ENCODE data around the gene TBC1D20.
"Not testable (repeated sequence)": the region's sequence is repeated elsewhere in the genome, so short reads cannot be mapped to it uniquely, and the experiment has no call there.

TBC1D20 gene

DNA sequence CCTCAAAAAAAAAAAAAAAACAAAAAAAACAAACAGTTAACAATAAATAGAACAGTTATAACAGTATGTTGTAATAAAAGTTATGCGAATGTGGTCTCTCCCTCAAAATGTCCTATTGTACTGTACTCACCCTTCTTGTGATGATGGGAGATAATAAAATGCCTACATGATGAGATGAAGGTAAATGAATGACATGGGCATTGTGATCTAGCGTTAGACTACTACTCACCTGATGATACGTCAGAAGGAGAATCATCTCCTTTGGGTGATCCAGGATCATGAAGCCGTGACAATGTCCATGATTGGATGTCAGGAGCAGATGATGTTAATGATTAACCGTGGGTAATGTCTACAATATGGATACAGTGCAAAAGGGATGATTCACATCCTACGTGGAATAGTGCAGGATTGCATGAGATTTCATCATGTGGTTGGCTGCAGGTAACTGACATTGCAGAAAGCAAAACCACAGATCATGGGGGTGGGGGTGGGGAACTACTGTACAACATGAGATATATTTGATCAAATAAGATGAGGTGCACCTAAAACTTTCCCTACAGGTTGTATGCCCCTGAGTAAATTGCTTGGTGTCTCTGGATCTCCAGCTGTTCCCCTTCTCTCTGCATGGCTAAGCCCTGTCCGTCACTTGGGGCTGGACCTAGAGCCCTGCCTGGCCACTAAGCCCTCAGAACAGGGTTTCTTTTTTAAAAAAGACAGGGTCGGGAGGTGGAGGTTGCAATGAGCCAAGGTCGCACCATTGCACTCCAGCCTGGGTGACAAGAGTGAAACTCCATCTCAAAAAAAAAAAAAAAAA, 60.4 kb downstream of the TBC1D20 start:
- peaks cover 0 to 3% (median 0%) of the 10 kb centered on the region in 5 donors for H3K27me3 ChIP-seq (ENCODE audit: control insufficient read depth in 5 of 5, insufficient read depth in 4 of 5, low read length in 5 of 5)
- H3K4me1 ChIP-seq (ENCODE audit: control insufficient read depth in 5 of 5, insufficient read depth in 5 of 5, low read length in 5 of 5), result peaks cover 0 to 1% (median 0%) of the 10 kb centered on the region in 5 donors
- H3K9me3 ChIP-seq (ENCODE audit: control insufficient read depth in 5 of 5, low read length in 5 of 5), result no peaks in the 10 kb centered on the region
- H3K27ac ChIP-seq (ENCODE audit: low read depth, low read length), result no peak overlapping the region
- peaks cover 0 to 8% (median 3%) of the 10 kb centered on the region in 5 donors for H3K36me3 ChIP-seq (ENCODE audit: control insufficient read depth in 5 of 5, insufficient read depth in 5 of 5, low read length in 5 of 5)
- H3K4me3 ChIP-seq (ENCODE audit: low read depth in 1 of 5, low read length in 5 of 5), result no peak overlapping the region
- no peak overlapping the region for H3K9ac ChIP-seq (ENCODE audit: low read length in 5 of 5)

- H3K9ac ChIP-seq (ENCODE audit: low read length in 5 of 5), result no peak overlapping the region
- H3K36me3 ChIP-seq (ENCODE audit: control insufficient read depth in 5 of 5, insufficient read depth in 5 of 5, low read length in 5 of 5), result peaks cover 0 to 20% (median 13%) of the 10 kb centered on the region in 5 donors
- no peaks in the 10 kb centered on the region for H3K9me3 ChIP-seq (ENCODE audit: control insufficient read depth in 5 of 5, low read length in 5 of 5)
- no peaks in the 10 kb centered on the region for H3K4me1 ChIP-seq (ENCODE audit: control insufficient read depth in 5 of 5, insufficient read depth in 5 of 5, low read length in 5 of 5)
- H3K4me3 ChIP-seq (ENCODE audit: low read depth in 1 of 5, low read length in 5 of 5), result no peak overlapping the region
- peaks cover 0 to 3% (median 0%) of the 10 kb centered on the region in 5 donors for H3K27me3 ChIP-seq (ENCODE audit: control insufficient read depth in 5 of 5, insufficient read depth in 4 of 5, low read length in 5 of 5)
- no peak overlapping the region for H3K27ac ChIP-seq (ENCODE audit: low read depth, low read length)
Measured at GRCh38 chr20:400454-401275, 61.7 kb downstream of the TBC1D20 start.

DNA sequence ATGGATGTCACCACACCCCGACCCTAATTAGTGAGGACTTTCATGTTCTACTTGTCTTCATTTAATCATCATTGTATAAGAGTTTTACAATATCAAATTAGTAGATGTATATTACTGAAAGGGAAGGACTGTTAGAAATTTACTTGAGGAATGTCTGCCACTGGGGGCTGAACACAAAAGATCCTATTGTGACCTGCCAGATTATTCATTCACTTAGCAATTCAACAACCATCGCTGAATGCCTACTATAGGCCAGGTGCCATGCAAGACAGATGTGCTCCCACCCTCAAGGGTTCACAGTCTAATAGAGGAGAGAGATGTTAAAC, 62.2 kb downstream of the TBC1D20 start:
- no peak overlapping the region for H3K27ac ChIP-seq (ENCODE audit: low read depth, low read length)
- H3K9ac ChIP-seq (ENCODE audit: low read length in 5 of 5), result no peak overlapping the region
- H3K36me3 ChIP-seq (ENCODE audit: control insufficient read depth in 5 of 5, insufficient read depth in 5 of 5, low read length in 5 of 5), result peaks cover 0 to 23% (median 15%) of the 10 kb centered on the region in 5 donors
- no peaks in the 10 kb centered on the region for H3K9me3 ChIP-seq (ENCODE audit: control insufficient read depth in 5 of 5, low read length in 5 of 5)
- H3K4me3 ChIP-seq (ENCODE audit: low read depth in 1 of 5, low read length in 5 of 5), result no peak overlapping the region
- H3K27me3 ChIP-seq (ENCODE audit: control insufficient read depth in 5 of 5, insufficient read depth in 4 of 5, low read length in 5 of 5), result peaks cover 0 to 3% (median 0%) of the 10 kb centered on the region in 5 donors
- no peaks in the 10 kb centered on the region for H3K4me1 ChIP-seq (ENCODE audit: control insufficient read depth in 5 of 5, insufficient read depth in 5 of 5, low read length in 5 of 5)

GRCh38 chr20:399182-399707, 63.1 kb downstream of the TBC1D20 start:
- Histone ChIP-seq H3K4me1 (ENCODE audit: control insufficient read depth in 5 of 5, insufficient read depth in 5 of 5, low read length in 5 of 5) (no peaks in the 10 kb centered on the region), H3K36me3 (ENCODE audit: control insufficient read depth in 5 of 5, insufficient read depth in 5 of 5, low read length in 5 of 5) (peaks cover 0 to 26% (median 17%) of the 10 kb centered on the region in 5 donors), H3K27ac (ENCODE audit: low read depth, low read length) (no peak overlapping the region), H3K9me3 (ENCODE audit: control insufficient read depth in 5 of 5, low read length in 5 of 5) (no peaks in the 10 kb centered on the region), H3K4me3 (ENCODE audit: low read depth in 1 of 5, low read length in 5 of 5) (no peak overlapping the region), H3K9ac (ENCODE audit: low read length in 5 of 5) (no peak overlapping the region), H3K27me3 (ENCODE audit: control insufficient read depth in 5 of 5, insufficient read depth in 4 of 5, low read length in 5 of 5) (peaks cover 0 to 3% (median 0%) of the 10 kb centered on the region in 5 donors)

DNA sequence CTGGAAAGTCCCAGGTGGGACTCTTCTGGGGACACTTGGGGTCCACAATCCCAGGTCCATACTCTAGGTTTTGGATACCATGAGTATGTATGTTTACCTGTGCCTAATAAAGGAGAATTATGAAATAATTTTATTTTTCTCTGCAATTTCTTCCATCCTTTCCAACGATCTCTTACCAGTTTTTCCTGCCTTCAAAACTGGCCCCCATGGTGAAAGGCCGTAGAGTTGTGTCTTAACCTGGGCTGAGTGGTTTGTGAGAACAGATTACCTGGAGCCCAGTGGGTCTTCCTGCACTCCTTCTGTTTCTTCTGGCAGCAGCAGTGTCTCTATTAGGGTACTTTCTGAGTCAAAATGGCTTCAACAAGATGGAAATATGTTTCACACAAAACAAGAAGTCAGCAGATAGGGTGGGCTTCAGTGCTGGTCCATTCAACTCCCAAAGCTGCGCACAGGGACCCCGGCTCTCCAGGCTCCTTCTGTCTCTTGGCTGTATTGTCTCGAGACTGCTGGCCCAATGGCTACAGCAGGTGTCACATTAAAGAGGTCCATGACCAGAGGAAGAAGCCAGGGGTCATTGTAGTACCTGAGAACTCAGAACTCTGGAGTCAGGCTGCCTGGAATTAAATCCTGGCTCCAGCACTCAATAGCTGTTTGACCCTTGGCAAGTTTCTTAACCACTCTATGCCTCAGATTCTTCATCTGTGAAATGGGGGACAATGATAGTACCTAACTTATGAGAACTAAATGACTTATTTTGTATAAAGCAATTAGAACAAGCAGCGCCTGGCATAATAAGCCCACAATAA, 64.7 kb downstream of the TBC1D20 start:
- Histone ChIP-seq H3K36me3 (ENCODE audit: control insufficient read depth in 5 of 5, insufficient read depth in 5 of 5, low read length in 5 of 5) (peaks cover 0 to 31% (median 20%) of the 10 kb centered on the region in 5 donors), H3K27me3 (ENCODE audit: control insufficient read depth in 5 of 5, insufficient read depth in 4 of 5, low read length in 5 of 5) (peaks cover 0 to 3% (median 0%) of the 10 kb centered on the region in 5 donors), H3K4me3 (ENCODE audit: low read depth in 1 of 5, low read length in 5 of 5) (no peak overlapping the region), H3K9ac (ENCODE audit: low read length in 5 of 5) (no peak overlapping the region), H3K27ac (ENCODE audit: low read depth, low read length) (no peak overlapping the region), H3K9me3 (ENCODE audit: control insufficient read depth in 5 of 5, low read length in 5 of 5) (no peaks in the 10 kb centered on the region), H3K4me1 (ENCODE audit: control insufficient read depth in 5 of 5, insufficient read depth in 5 of 5, low read length in 5 of 5) (no peaks in the 10 kb centered on the region)

GRCh38 chr20:396619-397431, 65.5 kb downstream of the TBC1D20 start:
- Histone ChIP-seq H3K27me3 (ENCODE audit: control insufficient read depth in 5 of 5, insufficient read depth in 4 of 5, low read length in 5 of 5) (peaks cover 0 to 3% (median 0%) of the 10 kb centered on the region in 5 donors), H3K36me3 (ENCODE audit: control insufficient read depth in 5 of 5, insufficient read depth in 5 of 5, low read length in 5 of 5) (peaks cover 0 to 35% (median 23%) of the 10 kb centered on the region in 5 donors), H3K4me3 (ENCODE audit: low read depth in 1 of 5, low read length in 5 of 5) (no peak overlapping the region), H3K9ac (ENCODE audit: low read length in 5 of 5) (no peak overlapping the region), H3K27ac (ENCODE audit: low read depth, low read length) (no peak overlapping the region), H3K9me3 (ENCODE audit: control insufficient read depth in 5 of 5, low read length in 5 of 5) (no peaks in the 10 kb centered on the region), H3K4me1 (ENCODE audit: control insufficient read depth in 5 of 5, insufficient read depth in 5 of 5, low read length in 5 of 5) (no peaks in the 10 kb centered on the region)

DNA sequence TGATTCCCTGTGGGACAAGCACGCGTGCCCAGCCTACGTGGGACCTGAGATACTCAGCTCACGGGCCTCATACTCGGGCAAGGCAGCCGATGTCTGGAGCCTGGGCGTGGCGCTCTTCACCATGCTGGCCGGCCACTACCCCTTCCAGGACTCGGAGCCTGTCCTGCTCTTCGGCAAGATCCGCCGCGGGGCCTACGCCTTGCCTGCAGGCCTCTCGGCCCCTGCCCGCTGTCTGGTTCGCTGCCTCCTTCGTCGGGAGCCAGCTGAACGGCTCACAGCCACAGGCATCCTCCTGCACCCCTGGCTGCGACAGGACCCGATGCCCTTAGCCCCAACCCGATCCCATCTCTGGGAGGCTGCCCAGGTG, 66.1 kb downstream of the TBC1D20 start:
- H3K4me1 ChIP-seq (ENCODE audit: control insufficient read depth in 5 of 5, insufficient read depth in 5 of 5, low read length in 5 of 5), result no peaks in the 10 kb centered on the region
- H3K27me3 ChIP-seq (ENCODE audit: control insufficient read depth in 5 of 5, insufficient read depth in 4 of 5, low read length in 5 of 5), result peaks cover 0 to 3% (median 0%) of the 10 kb centered on the region in 5 donors
- H3K4me3 ChIP-seq (ENCODE audit: low read depth in 1 of 5, low read length in 5 of 5), result no peak overlapping the region
- H3K9ac ChIP-seq (ENCODE audit: low read length in 5 of 5), result no peak overlapping the region
- no peaks in the 10 kb centered on the region for H3K9me3 ChIP-seq (ENCODE audit: control insufficient read depth in 5 of 5, low read length in 5 of 5)
- H3K27ac ChIP-seq (ENCODE audit: low read depth, low read length), result no peak overlapping the region
- peaks cover 0 to 38% (median 26%) of the 10 kb centered on the region in 5 donors for H3K36me3 ChIP-seq (ENCODE audit: control insufficient read depth in 5 of 5, insufficient read depth in 5 of 5, low read length in 5 of 5)

- not testable (repeated sequence) for H3K27ac ChIP-seq (ENCODE audit: low read depth, low read length); H3K4me1 ChIP-seq (ENCODE audit: control insufficient read depth in 5 of 5, insufficient read depth in 5 of 5, low read length in 5 of 5)
- H3K36me3 ChIP-seq (ENCODE audit: control insufficient read depth in 5 of 5, insufficient read depth in 5 of 5, low read length in 5 of 5), result peaks cover 0 to 60% (median 37%) of the 10 kb centered on the region in 5 donors
Measured at GRCh38 chr20:393296-393695, 69.0 kb downstream of the TBC1D20 start.

DNA sequence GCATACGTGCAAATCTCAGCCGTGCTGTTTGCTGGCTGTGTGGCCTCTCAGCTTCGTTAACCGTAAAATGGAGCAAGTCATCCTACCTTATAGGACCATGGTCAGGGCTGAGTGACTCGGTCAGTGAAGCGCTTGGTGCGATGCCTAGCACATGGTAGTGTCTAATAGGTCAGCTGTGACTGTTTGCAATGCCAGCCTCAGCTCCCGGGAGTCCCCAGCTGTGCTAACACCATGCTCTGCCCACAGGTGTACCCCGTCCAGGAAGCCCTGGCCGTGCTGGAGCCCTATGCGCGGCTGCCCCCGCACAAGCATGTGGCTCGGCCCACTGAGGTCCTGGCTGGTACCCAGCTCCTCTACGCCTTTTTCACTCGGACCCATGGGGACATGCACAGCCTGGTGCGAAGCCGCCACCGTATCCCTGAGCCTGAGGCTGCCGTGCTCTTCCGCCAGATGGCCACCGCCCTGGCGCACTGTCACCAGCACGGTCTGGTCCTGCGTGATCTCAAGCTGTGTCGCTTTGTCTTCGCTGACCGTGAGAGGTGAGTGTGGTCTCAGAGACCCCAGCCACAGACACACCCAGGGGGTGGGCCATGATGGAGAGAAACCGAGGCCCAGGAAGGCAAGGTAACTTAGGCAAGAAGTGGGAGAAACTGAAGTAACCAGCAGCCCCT, 71.2 kb downstream of the TBC1D20 start:
- H3K9ac ChIP-seq (ENCODE audit: low read length in 5 of 5), result no peak overlapping the region

More at GRCh38 chr20:393296-393695, 69.0 kb downstream of the TBC1D20 start:
- H3K27me3 ChIP-seq (ENCODE audit: control insufficient read depth in 5 of 5, insufficient read depth in 4 of 5, low read length in 5 of 5); H3K9ac ChIP-seq (ENCODE audit: low read length in 5 of 5); H3K4me3 ChIP-seq (ENCODE audit: low read depth in 1 of 5, low read length in 5 of 5); H3K9me3 ChIP-seq (ENCODE audit: control insufficient read depth in 5 of 5, low read length in 5 of 5): not testable (repeated sequence)

More for the DNA sequence above, 71.2 kb downstream of the TBC1D20 start:
- Histone ChIP-seq H3K27me3 (ENCODE audit: control insufficient read depth in 5 of 5, insufficient read depth in 4 of 5, low read length in 5 of 5) (no peaks in the 10 kb centered on the region), H3K36me3 (ENCODE audit: control insufficient read depth in 5 of 5, insufficient read depth in 5 of 5, low read length in 5 of 5) (peaks cover 0 to 50% (median 30%) of the 10 kb centered on the region in 5 donors), H3K9me3 (ENCODE audit: control insufficient read depth in 5 of 5, low read length in 5 of 5) (no peaks in the 10 kb centered on the region), H3K4me3 (ENCODE audit: low read depth in 1 of 5, low read length in 5 of 5) (no peak overlapping the region), H3K27ac (ENCODE audit: low read depth, low read length) (no peak overlapping the region), H3K4me1 (ENCODE audit: control insufficient read depth in 5 of 5, insufficient read depth in 5 of 5, low read length in 5 of 5) (no peaks in the 10 kb centered on the region)

All from subcutaneous abdominal adipose tissue (tissue), 5 donors.